ENCODE results near the gene FADS2. TPM values are rescaled to one million over a fixed set of nuclear protein-coding genes. Genes with fewer than 3 reads are reported as not detected.

The FADS2 gene
- total and polyA plus RNA-seq, 9 of the 15 experiments (the other 6 are each of a cell fraction or from before 2014, with no cell fraction given) = 2.9 to 42.8 (median 16.2) TPM

DNA sequence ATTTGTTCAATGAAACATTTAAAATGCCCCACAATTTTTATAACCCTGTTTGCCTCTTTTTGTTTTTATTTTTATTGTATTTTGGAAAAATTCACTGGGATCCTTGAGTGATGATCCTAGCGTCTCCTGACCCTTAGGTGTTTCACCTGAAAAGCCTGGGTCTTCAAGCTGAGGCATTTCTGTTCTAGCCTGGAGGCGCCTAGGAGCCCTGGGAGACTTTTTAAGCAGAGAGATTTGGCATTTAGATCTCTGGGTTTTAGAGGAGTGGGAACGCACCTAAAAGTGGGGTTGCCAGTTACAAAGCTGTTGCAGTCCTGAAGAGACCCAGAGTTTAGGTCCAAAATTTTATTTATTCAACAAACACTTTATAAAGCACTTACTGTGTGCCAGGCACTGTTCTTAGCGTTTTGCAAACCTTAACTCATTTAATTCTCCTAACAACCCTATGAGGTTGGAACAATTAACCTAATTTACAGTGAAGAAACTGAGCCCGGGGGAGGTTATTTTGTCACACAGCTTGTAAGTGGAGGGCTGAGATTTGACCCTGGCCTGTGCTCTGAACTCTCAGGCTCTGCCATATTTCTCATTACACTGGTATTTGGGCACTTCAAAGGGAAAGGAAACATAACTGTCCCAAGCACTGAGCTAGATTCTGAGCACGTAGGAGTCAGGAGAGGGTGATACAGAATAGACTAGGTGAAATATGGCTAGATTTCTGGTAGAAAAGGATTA, 10.5 kb upstream of the FADS2 start (continued):
- TF ChIP-seq, protein P1, sequence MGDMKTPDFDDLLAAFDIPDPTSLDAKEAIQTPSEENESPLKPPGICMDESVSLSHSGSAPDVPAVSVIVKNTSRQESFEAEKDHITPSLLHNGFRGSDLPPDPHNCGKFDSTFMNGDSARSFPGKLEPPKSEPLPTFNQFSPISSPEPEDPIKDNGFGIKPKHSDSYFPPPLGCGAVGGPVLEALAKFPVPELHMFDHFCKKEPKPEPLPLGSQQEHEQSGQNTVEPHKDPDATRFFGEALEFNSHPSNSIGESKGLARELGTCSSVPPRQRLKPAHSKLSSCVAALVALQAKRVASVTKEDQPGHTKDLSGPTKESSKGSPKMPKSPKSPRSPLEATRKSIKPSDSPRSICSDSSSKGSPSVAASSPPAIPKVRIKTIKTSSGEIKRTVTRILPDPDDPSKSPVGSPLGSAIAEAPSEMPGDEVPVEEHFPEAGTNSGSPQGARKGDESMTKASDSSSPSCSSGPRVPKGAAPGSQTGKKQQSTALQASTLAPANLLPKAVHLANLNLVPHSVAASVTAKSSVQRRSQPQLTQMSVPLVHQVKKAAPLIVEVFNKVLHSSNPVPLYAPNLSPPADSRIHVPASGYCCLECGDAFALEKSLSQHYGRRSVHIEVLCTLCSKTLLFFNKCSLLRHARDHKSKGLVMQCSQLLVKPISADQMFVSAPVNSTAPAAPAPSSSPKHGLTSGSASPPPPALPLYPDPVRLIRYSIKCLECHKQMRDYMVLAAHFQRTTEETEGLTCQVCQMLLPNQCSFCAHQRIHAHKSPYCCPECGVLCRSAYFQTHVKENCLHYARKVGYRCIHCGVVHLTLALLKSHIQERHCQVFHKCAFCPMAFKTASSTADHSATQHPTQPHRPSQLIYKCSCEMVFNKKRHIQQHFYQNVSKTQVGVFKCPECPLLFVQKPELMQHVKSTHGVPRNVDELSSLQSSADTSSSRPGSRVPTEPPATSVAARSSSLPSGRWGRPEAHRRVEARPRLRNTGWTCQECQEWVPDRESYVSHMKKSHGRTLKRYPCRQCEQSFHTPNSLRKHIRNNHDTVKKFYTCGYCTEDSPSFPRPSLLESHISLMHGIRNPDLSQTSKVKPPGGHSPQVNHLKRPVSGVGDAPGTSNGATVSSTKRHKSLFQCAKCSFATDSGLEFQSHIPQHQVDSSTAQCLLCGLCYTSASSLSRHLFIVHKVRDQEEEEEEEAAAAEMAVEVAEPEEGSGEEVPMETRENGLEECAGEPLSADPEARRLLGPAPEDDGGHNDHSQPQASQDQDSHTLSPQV (IDR thresholded peaks at IDR 0.05) = peak; percentile 13; the same call in 1 of the 2 replicates
- TF ChIP-seq ZKSCAN1 (IDR thresholded peaks at IDR 0.05; ENCODE audit: low read depth, low read length) = 0 out of 2 replicates have a peak, but pooled peaks have one; percentile 44
- no peak for TF ChIP-seq SMAD2 (IDR thresholded peaks at IDR 0.05; ENCODE audit: low read depth, low read length)
- no peak for TF ChIP-seq MECOM (CRISPR knock-in tag; IDR thresholded peaks at IDR 0.05)
- no peak for TF ChIP-seq BRD4 (IDR thresholded peaks at IDR 0.05)
- TF ChIP-seq, protein P2, sequence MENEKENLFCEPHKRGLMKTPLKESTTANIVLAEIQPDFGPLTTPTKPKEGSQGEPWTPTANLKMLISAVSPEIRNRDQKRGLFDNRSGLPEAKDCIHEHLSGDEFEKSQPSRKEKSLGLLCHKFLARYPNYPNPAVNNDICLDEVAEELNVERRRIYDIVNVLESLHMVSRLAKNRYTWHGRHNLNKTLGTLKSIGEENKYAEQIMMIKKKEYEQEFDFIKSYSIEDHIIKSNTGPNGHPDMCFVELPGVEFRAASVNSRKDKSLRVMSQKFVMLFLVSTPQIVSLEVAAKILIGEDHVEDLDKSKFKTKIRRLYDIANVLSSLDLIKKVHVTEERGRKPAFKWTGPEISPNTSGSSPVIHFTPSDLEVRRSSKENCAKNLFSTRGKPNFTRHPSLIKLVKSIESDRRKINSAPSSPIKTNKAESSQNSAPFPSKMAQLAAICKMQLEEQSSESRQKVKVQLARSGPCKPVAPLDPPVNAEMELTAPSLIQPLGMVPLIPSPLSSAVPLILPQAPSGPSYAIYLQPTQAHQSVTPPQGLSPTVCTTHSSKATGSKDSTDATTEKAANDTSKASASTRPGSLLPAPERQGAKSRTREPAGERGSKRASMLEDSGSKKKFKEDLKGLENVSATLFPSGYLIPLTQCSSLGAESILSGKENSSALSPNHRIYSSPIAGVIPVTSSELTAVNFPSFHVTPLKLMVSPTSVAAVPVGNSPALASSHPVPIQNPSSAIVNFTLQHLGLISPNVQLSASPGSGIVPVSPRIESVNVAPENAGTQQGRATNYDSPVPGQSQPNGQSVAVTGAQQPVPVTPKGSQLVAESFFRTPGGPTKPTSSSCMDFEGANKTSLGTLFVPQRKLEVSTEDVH (IDR thresholded peaks at IDR 0.05; ENCODE audit: low read depth, partially characterized antibody) = no peak
- TF ChIP-seq NR4A1 (CRISPR knock-in tag; IDR thresholded peaks at IDR 0.05) = no peak
- TF ChIP-seq NR4A1 (tag; IDR thresholded peaks at IDR 0.05) = no peak
- peak; percentile 79 to 80 for TF ChIP-seq KDM1A (IDR thresholded peaks at IDR 0.05)
- TF ChIP-seq NR2C1 (IDR thresholded peaks at IDR 0.05) = 0 out of 2 replicates have a peak, but pooled peaks have one; percentile 18
- TF ChIP-seq NR2C1 (tag; IDR thresholded peaks at IDR 0.05) = no peak
- TF ChIP-seq HDAC6 (IDR thresholded peaks at IDR 0.05; ENCODE audit: low read depth, low read length) = no peak
- TF ChIP-seq DDX20 (tag; IDR thresholded peaks at IDR 0.05; ENCODE audit: low read depth) = no peak
- TF ChIP-seq, protein P3, sequence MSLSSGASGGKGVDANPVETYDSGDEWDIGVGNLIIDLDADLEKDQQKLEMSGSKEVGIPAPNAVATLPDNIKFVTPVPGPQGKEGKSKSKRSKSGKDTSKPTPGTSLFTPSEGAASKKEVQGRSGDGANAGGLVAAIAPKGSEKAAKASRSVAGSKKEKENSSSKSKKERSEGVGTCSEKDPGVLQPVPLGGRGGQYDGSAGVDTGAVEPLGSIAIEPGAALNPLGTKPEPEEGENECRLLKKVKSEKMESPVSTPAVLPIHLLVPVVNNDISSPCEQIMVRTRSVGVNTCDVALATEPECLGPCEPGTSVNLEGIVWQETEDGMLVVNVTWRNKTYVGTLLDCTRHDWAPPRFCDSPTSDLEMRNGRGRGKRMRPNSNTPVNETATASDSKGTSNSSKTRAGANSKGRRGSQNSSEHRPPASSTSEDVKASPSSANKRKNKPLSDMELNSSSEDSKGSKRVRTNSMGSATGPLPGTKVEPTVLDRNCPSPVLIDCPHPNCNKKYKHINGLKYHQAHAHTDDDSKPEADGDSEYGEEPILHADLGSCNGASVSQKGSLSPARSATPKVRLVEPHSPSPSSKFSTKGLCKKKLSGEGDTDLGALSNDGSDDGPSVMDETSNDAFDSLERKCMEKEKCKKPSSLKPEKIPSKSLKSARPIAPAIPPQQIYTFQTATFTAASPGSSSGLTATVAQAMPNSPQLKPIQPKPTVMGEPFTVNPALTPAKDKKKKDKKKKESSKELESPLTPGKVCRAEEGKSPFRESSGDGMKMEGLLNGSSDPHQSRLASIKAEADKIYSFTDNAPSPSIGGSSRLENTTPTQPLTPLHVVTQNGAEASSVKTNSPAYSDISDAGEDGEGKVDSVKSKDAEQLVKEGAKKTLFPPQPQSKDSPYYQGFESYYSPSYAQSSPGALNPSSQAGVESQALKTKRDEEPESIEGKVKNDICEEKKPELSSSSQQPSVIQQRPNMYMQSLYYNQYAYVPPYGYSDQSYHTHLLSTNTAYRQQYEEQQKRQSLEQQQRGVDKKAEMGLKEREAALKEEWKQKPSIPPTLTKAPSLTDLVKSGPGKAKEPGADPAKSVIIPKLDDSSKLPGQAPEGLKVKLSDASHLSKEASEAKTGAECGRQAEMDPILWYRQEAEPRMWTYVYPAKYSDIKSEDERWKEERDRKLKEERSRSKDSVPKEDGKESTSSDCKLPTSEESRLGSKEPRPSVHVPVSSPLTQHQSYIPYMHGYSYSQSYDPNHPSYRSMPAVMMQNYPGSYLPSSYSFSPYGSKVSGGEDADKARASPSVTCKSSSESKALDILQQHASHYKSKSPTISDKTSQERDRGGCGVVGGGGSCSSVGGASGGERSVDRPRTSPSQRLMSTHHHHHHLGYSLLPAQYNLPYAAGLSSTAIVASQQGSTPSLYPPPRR (CRISPR knock-in tag; IDR thresholded peaks at IDR 0.05; ENCODE audit: borderline replicate concordance) = no peak
- TF ChIP-seq GATAD2A (IDR thresholded peaks at IDR 0.05) = no peak
